Measurements from ENCODE around the gene PARD3. TPM values are rescaled to one million over a fixed set of nuclear protein-coding genes. Genes with fewer than 3 reads are reported as not detected.

PARD3 gene
- total RNA-seq, 2 experiments from 2014 or later = 0.53 to 0.71 TPM

GRCh38 chr10:34797155-34797554 is 17.9 kb downstream of the PARD3 start:
- Mint-ChIP-seq H3K4me3 (no peak overlapping the region), H3K27me3 (peaks cover 9% of the 10 kb centered on the region), H3K4me1 (ENCODE audit: low read depth) (no peaks in the 10 kb centered on the region), H3K36me3 (ENCODE audit: low read depth) (no peaks in the 10 kb centered on the region), H3K27ac (no peak overlapping the region), H3K9me3 (no peaks in the 10 kb centered on the region)
- no peak overlapping the region for H3K27ac ChIP-seq (ENCODE audit: low read depth in 1 of 2, low read length in 2 of 2)
- H3K4me3 ChIP-seq (ENCODE audit: low read length) = no peak overlapping the region
- no peak for TF ChIP-seq CTCF (IDR thresholded peaks at IDR 0.05)
- intact Hi-C loops (cut with DNase I, micrococcal nuclease) = no loop called here
- no peaks in the 10 kb centered on the region for H3K4me1 ChIP-seq (ENCODE audit: insufficient read depth, low read length)
- H3K9me3 ChIP-seq (ENCODE audit: control insufficient read depth in 1 of 2, insufficient read depth in 1 of 2, low read length in 2 of 2) = no peaks in the 10 kb centered on the region
- no peak for DNase-seq
- H3K36me3 ChIP-seq (ENCODE audit: insufficient read depth, low read length) = no peaks in the 10 kb centered on the region
- no peak for ATAC-seq (ENCODE audit: poor library complexity)
- ChIA-PET POLR2A (no interaction called here), CTCF (no interaction called here)
- H3K27me3 ChIP-seq (ENCODE audit: control insufficient read depth in 1 of 2, insufficient read depth in 2 of 2, low read length in 2 of 2) = no peaks in the 10 kb centered on the region

GRCh38 chr10:34796133-34796532 is 19.0 kb downstream of the PARD3 start:
- H3K4me3 ChIP-seq (ENCODE audit: low read length) = no peak overlapping the region
- H3K9me3 Mint-ChIP-seq = no peaks in the 10 kb centered on the region
- no peak overlapping the region for H3K27ac ChIP-seq (ENCODE audit: low read depth in 1 of 2, low read length in 2 of 2)
- DNase-seq (no peak), ATAC-seq (ENCODE audit: poor library complexity) (no peak)
- peaks cover 11% of the 10 kb centered on the region for H3K27me3 Mint-ChIP-seq
- POLR2A ChIA-PET = no interaction called here
- no peaks in the 10 kb centered on the region for H3K36me3 Mint-ChIP-seq (ENCODE audit: low read depth)
- no peak overlapping the region for H3K4me3 Mint-ChIP-seq
- no peaks in the 10 kb centered on the region for H3K4me1 Mint-ChIP-seq (ENCODE audit: low read depth)
- intact Hi-C loops (cut with DNase I, micrococcal nuclease) = no loop called here
- H3K27ac Mint-ChIP-seq = no peak overlapping the region
- H3K4me1 ChIP-seq (ENCODE audit: insufficient read depth, low read length) = no peaks in the 10 kb centered on the region
- no peaks in the 10 kb centered on the region for H3K27me3 ChIP-seq (ENCODE audit: control insufficient read depth in 1 of 2, insufficient read depth in 2 of 2, low read length in 2 of 2)
- no peaks in the 10 kb centered on the region for H3K36me3 ChIP-seq (ENCODE audit: insufficient read depth, low read length)
- no peaks in the 10 kb centered on the region for H3K9me3 ChIP-seq (ENCODE audit: control insufficient read depth in 1 of 2, insufficient read depth in 1 of 2, low read length in 2 of 2)
- no peak for TF ChIP-seq CTCF (IDR thresholded peaks at IDR 0.05)
- CTCF ChIA-PET = no interaction called here

GRCh38 chr10:34795334-34795733 is 19.8 kb downstream of the PARD3 start:
- ATAC-seq (ENCODE audit: poor library complexity) (no peak), DNase-seq (no peak)
- intact Hi-C loops (cut with DNase I, micrococcal nuclease) = no loop called here
- Histone ChIP-seq H3K4me3 (ENCODE audit: low read length) (no peak overlapping the region), H3K27me3 (ENCODE audit: control insufficient read depth in 1 of 2, insufficient read depth in 2 of 2, low read length in 2 of 2) (no peaks in the 10 kb centered on the region), H3K27ac (ENCODE audit: low read depth in 1 of 2, low read length in 2 of 2) (no peak overlapping the region), H3K36me3 (ENCODE audit: insufficient read depth, low read length) (no peaks in the 10 kb centered on the region), H3K9me3 (ENCODE audit: control insufficient read depth in 1 of 2, insufficient read depth in 1 of 2, low read length in 2 of 2) (no peaks in the 10 kb centered on the region), H3K4me1 (ENCODE audit: insufficient read depth, low read length) (no peaks in the 10 kb centered on the region)
- ChIA-PET CTCF (no interaction called here), POLR2A (no interaction called here)
- no peaks in the 10 kb centered on the region for H3K4me1 Mint-ChIP-seq (ENCODE audit: low read depth)
- peaks cover 11% of the 10 kb centered on the region for H3K27me3 Mint-ChIP-seq
- H3K4me3 Mint-ChIP-seq = no peak overlapping the region
- H3K9me3 Mint-ChIP-seq = no peaks in the 10 kb centered on the region
- no peak for TF ChIP-seq CTCF (IDR thresholded peaks at IDR 0.05)
- no peak overlapping the region for H3K27ac Mint-ChIP-seq
- H3K36me3 Mint-ChIP-seq (ENCODE audit: low read depth) = no peaks in the 10 kb centered on the region
